ENCODE measurements around the gene C1QL1.
A peak's percentile ranks its signal among the peaks of the same experiment; 100 is the strongest.

The C1QL1 gene

DNA sequence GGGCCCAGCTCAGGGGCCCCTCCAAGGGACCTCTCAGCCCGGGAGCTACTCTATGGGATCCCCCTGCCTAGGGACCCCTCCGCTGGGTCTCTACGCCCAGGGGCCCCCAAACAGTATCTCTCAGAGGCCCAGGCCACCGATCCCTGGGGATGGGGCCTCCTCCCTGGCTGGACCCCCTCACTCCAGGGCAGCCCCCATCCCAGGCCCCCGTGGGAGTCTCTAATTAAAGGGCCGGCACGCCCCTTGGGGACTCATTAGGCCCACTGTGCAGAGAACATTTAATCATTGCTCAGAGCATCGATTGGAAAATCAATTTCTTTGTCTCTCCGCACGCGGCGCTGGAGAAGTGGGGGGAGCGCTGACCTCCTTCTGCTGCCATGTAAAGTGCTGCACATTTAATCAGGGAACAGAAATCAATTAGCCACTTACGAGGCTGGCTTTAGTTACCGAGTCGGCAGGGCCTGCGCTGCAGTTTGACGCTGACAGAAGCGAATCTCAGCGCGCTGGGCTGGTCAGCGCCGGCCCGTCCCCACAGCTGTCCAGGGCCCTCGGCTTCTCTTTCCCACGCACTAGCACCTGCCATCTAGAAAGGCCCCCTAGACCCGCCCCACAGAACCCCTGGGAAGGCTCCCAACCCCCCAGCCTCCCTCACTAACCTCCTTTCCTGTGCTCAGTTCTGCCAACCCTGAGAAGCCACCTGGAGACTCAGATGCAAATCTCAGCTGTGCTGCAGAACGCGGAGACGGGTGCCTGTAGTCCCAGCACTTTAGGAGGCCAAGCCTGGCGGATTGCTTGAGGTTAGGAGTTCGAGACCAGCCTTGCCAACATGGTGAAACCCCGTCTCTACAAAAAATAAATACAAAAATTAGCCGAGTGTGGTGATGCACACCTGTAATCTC lies 20.2 kb upstream of the C1QL1 start:
- no peak for DNase-seq

DNA sequence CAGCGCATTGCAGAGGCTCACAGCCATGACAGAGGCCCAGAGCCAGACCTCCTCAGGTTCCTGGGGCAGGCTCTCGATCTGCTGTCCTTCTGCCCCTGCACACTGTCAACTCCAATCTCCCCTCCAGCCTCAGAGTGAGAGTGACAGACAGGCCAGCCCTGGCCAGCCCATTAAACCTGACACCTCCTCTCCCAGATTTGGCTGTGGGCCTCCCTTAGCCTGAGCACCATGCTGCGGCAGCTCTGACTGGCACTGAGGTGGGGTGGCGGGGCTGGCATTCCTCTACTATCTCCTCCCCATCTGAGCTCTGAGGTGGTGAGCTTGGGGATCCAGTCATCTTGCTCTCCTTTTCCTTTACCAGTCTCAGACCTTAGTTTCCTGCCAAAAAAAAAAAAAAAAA lies 15.5 kb upstream of the C1QL1 start:
- DNase-seq = no peak

DNA sequence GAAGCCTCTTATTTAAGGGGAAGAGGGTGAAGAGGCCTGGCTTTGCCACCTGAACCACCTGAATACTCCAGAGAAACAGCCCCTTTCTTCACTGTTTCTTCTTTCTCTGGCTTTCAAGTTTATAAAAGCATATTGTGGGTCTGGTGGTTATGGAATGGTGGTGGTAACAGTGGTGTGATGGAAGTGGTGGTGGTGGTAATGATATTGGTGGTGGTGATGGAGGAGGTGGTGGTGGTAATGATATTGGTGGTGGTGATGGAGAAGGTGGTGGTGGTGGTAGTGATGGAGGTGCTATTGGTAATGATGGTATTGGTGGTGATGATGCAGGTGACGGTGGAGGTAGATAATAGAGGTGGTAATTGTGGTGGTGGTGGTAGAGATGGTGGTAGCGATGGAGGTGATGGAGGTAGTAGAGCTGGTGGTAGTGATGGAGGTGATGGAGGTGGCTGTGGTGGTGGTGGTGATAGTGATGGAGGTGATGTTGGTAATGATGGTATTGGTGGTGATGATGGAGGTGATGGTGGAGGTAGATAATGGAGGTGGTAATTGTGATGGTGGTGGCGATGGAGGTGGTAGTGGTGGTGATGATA lies 14.1 kb upstream of the C1QL1 start:
- DNase-seq = no peak

- peak; percentile 88 for DNase-seq
Observed at GRCh38 chr17:44981221-44981968, 13.3 kb upstream of the C1QL1 start.

GRCh38 chr17:44979426-44979995 lies 11.4 kb upstream of the C1QL1 start:
- peak; percentile 64 for DNase-seq

GRCh38 chr17:44978807-44979206 lies 10.7 kb upstream of the C1QL1 start:
- no peak for DNase-seq

GRCh38 chr17:44977814-44978550 lies 9.9 kb upstream of the C1QL1 start:
- no peak for DNase-seq

GRCh38 chr17:44977065-44977464 lies 9.0 kb upstream of the C1QL1 start:
- no peak for DNase-seq

DNA sequence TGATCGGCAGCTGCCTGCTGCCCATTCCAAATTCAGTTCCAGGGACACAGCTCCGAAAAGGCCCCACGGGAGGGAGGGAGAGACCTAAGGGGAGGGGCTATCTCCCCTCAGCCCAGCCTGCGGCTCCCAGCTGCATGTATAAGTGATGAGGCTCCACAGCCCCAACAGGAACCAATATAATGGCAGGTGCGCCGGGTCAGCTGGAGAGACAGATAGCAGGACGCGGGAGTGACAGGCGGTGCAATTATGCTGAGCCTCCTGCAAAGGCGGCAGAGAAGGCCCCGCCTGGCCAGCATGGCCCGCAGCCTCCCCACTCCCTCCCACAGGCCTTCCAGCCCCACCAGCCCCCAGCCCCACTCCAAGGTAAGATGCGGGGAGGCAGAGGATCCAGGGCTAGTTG lies 8.1 kb upstream of the C1QL1 start:
- DNase-seq = no peak

DNA sequence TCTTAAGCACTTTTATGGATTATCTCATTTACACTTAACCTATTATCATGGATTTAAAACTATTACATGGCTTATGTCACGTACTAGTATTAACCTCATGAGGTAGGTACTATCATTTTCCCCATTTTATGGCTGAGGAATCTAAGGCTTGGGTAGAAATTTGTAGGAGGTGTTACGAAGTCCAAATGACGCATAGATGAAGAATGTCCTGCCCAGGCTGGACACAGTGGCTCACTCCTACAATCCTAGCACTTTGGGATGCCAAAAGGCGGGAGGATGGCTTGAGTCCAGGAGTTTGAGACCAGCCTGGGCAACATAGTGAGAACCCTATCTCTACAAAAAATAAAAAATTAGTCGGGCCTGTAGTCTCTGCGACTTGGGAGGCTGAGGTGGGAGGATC lies 4.8 kb upstream of the C1QL1 start:
- peak; percentile 80 for DNase-seq

- DNase-seq = peak; percentile 88
Observed at GRCh38 chr17:44971776-44972483, 3.8 kb upstream of the C1QL1 start.

- peak; percentile 40 for DNase-seq
Observed at GRCh38 chr17:44970136-44970741, 2.1 kb upstream of the C1QL1 start.

DNA sequence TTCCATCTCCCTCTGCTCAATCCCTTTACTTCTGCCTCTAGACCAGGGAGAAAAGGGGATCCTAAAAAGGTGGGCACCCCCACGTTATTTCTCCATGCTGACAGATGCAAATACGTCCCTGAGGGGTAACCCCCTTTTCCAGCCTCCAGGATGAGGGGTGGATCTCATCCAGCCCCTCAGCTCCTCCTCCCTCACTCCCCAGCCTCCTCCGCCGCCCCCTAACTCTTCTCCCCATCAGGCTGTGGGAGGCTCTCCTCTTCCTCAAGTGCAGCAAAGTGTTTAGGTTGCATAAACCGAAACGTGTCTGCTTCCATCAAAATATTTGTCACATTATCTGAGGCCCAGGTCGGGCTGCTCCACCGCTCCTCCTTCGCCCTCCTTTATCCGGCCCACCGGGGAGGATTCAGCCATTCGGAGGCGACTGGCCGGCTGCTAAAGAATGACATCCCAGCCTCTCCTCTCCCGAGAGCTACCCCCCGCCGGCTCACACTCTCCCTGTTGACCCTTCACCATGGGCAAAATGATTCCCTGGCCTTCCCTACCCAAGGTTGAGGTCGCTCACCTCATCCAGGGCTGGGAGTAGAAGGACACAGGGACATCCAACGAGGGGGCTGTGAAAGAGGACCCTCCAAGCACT lies 1.2 kb upstream of the C1QL1 start:
- no peak for DNase-seq

GRCh38 chr17:44967907-44968224 lies 237 bp downstream of the C1QL1 start:
- DNase-seq = no peak

DNA sequence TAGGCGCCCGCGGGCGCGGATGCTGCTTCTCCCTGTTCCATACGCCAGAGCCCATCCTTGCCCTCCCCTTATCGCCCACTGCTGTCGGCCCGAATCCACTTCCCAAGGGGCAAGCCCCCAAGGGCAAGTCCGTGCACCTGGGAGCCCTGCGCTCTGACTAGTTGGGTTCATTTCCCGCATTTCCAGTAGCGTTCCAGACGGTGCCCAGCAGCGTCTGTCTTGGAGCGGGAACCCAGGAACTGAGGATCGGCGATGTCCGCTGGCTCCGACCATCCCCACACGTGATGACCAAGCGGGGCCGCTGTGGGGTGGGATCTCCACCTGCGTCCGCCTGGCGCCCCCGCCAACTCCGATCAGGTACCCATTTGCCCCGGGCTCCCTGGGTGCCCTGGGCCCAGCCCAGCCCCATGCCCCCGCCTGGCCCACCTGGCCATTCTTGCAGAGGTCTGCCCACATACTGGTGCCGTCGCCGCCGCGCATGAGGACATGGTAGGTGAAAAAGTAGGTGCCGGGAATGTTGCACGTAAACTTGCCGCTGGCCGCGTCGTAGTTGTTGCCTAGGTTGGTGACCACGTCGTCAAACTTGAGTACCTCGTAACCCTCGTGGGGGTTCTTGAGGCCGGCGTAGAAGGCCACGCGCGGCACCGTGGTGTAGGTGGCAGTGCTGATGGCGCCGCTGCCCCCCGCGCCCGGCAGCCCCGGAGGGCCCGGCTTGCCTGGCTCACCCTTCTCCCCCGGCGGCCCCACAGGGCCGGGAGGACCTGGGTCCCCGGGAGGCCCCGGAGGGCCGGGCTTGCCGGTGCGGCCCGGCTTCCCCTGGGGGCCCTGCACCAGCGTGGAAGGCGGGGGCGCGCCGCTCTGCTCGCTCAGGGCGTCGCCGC lies 837 bp downstream of the C1QL1 start:
- no peak for DNase-seq

GRCh38 chr17:44966348-44967025 lies 1.6 kb downstream of the C1QL1 start:
- DNase-seq = no peak

DNA sequence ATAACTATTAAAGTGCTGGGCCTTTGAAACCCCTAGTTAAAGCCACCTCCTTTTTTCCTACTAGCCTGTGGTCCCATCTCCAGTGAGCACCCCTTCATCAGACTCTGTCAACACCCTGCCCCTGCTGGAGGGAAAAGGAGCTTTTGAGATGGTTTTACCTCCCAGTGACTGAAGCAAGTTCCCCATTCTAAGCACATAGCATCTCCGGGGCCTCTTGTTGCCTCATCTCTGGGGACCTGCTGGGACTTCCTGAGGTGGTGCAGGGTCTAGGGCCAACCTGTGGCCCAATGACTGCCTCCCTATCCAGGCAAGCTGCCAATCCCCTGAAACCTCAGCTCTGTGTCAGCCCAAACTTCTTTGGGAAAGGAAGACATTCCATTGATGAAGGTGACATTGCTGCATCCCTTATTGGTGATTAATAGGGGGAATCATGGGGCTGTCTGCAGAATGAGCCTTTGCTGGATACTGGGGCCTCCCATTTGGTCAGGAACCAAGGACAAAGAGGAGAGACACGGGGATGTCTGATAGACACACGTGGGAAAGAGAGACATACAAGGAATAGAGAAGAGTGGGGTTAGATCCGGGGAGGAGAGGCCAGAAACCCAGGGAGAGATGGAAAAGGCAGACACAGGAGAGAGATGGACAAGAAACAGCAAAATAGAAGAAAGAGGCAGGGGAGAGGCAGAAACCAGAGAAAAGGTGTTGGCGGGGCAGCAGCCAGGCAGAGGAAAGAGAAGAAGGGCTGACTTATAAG lies 2.4 kb downstream of the C1QL1 start:
- DNase-seq = no peak

- no peak for DNase-seq
Observed at GRCh38 chr17:44961921-44962350, 6.2 kb downstream of the C1QL1 start.

GRCh38 chr17:44960691-44961090 lies 7.4 kb downstream of the C1QL1 start:
- no peak for DNase-seq

Data from HCEC 1CT (cell line).